NB4 (cell line): Measurements from ENCODE around the gene SFXN5.

Experiments
- POLR2A ChIP-seq: IDR thresholded peaks from 2 replicates; pipeline ENCODE4 v1.6.1; 2011; ENCODE audit warnings: mild to moderate bottlenecking; ENCODE audit not compliant: insufficient read length; ENCODE audit errors: extremely low read depth
- TF ChIP-seq, protein P1 (sequence below): IDR thresholded peaks from one replicate; pipeline ENCODE4 v1.5.1; 2012; ENCODE audit warnings: low read depth, low read length

DNA sequence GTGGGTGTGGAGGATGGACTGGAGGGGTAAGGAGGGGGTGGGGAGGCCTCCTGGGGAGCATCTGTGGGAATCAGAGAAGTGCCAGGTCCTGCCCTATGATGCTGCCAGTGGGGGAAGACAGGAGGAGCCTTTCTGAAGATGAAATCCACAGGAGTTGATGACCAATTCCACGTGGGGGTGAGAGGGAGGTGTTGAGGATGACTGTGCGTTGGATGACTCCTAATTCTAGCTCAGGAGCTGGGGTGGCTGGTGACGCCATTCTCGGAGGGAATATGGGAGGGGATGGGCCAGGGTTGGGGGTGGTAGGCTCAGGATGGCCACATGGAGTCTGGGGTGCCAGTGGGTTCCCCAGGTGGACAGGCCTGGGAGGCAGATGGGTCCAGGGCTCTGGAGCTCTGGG, 121.9 kb downstream of the SFXN5 start:
- no peak for TF ChIP-seq POLR2A
- TF ChIP-seq, protein P1, sequence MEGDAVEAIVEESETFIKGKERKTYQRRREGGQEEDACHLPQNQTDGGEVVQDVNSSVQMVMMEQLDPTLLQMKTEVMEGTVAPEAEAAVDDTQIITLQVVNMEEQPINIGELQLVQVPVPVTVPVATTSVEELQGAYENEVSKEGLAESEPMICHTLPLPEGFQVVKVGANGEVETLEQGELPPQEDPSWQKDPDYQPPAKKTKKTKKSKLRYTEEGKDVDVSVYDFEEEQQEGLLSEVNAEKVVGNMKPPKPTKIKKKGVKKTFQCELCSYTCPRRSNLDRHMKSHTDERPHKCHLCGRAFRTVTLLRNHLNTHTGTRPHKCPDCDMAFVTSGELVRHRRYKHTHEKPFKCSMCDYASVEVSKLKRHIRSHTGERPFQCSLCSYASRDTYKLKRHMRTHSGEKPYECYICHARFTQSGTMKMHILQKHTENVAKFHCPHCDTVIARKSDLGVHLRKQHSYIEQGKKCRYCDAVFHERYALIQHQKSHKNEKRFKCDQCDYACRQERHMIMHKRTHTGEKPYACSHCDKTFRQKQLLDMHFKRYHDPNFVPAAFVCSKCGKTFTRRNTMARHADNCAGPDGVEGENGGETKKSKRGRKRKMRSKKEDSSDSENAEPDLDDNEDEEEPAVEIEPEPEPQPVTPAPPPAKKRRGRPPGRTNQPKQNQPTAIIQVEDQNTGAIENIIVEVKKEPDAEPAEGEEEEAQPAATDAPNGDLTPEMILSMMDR = no peak
